Lower lobe of right lung (tissue), 2 donors: ENCODE measurements around the gene OR9A4. TPM values are rescaled to one million over a fixed set of nuclear protein-coding genes. Genes with fewer than 3 reads are reported as not detected.

ENCODE experiments used
- ATAC-seq, 2 donors: fragments of 200-7000 bp; cut with Tn5 transposase; one replicate each; pipeline ENCODE4 v1.9.1; 2020 to 2022; ENCODE audit warnings: mild to moderate bottlenecking in 2 of 2, moderate library complexity in 2 of 2
- DNase-seq: peaks from one replicate; pipeline ENCODE4 v3.0.0-alpha.2; 2020
- H3K27ac ChIP-seq: fragments of 200-600 bp; one replicate; pipeline ENCODE4 v1.8.0; 2022
- H3K27me3 ChIP-seq: fragments of 200-600 bp; one replicate; pipeline ENCODE4 v1.8.0; 2022; ENCODE audit warnings: low read depth
- H3K36me3 ChIP-seq: fragments of 200-600 bp; one replicate; pipeline ENCODE4 v1.8.0; 2022; ENCODE audit warnings: mild to moderate bottlenecking
- H3K4me1 ChIP-seq: fragments of 200-600 bp; one replicate; pipeline ENCODE4 v1.8.0; 2022
- H3K4me3 ChIP-seq: fragments of 200-600 bp; one replicate; pipeline ENCODE4 v1.8.0; 2022; ENCODE audit warnings: mild to moderate bottlenecking
- H3K9me3 ChIP-seq: fragments of 200-600 bp; one replicate; pipeline ENCODE4 v1.8.0; 2022
- CTCF ChIP-seq: fragments of 200-600 bp; IDR thresholded peaks from one replicate; pipeline ENCODE4 v1.8.0; 2022; ENCODE audit warnings: antibody characterized with exemption, mild to moderate bottlenecking
- intact Hi-C: fragments of 100-400 bp; cut with DNase I; formaldehyde crosslinking; loops from one replicate; pipeline ENCODE4 v1.11.0; 2022
- total RNA-seq: library from RNA; stranded (reverse); fragmentation: NEBNext Ultra II Directional; extraction: Animal tissue kit (Norgen Biotek cat#: 25700); gene quantifications from one replicate; pipeline ENCODE4 v1.2.1, GENCODE V29; 2021
- donor health status: DM: no; HTN: yes; CAD: no; lungs with severe emphysema.

OR9A4 gene
- total RNA-seq, 1 donor from 2014 or later: not detected

- H3K4me1 ChIP-seq: no peaks in the 10 kb centered on the region
- no peak overlapping the region for H3K27ac ChIP-seq
- no peak for TF ChIP-seq CTCF
- no peaks in the 10 kb centered on the region for H3K27me3 ChIP-seq
- H3K9me3 ChIP-seq: peaks cover 9% of the 10 kb centered on the region
- intact Hi-C loops: no loop called here
- ATAC-seq (peak; percentile 39 to 67), DNase-seq (no peak)
- no peak overlapping the region for H3K4me3 ChIP-seq
- no peaks in the 10 kb centered on the region for H3K36me3 ChIP-seq
Observed at GRCh38 chr7:141944811-141945210, 28.6 kb downstream of the OR9A4 start.

GRCh38 chr7:141945356-141945755, 29.2 kb downstream of the OR9A4 start:
- Histone ChIP-seq H3K36me3 (no peaks in the 10 kb centered on the region), H3K27ac (no peak overlapping the region), H3K27me3 (no peaks in the 10 kb centered on the region), H3K4me1 (no peaks in the 10 kb centered on the region), H3K9me3 (peaks cover 9% of the 10 kb centered on the region), H3K4me3 (no peak overlapping the region)
- intact Hi-C loops: no loop called here
- DNase-seq (no peak), ATAC-seq (peak; percentile 83)
- TF ChIP-seq CTCF: no peak

- no peak for TF ChIP-seq CTCF
- Histone ChIP-seq H3K36me3 (no peaks in the 10 kb centered on the region), H3K27ac (no peak within 1 kb of the TSS), H3K27me3 (no peaks in the 10 kb centered on the region), H3K4me1 (no peaks in the 10 kb centered on the region), H3K9me3 (no peaks in the 10 kb centered on the region), H3K4me3 (no peak within 1 kb of the TSS)
- no peak for DNase-seq
- ATAC-seq: peak; percentile 24 to 41
- intact Hi-C loops: no loop called here
Observed at GRCh38 chr7:141946796-141947195, 30.6 kb downstream of the OR9A4 start, which contains the start of gene CLEC5A. CLEC5A (minus strand) TSS chr7:141946974; CDS start chr7:141946292, 682 bp downstream.

- no peak overlapping the region for H3K27ac ChIP-seq
- TF ChIP-seq CTCF: no peak
- no peaks in the 10 kb centered on the region for H3K4me1 ChIP-seq
- no peak overlapping the region for H3K4me3 ChIP-seq
- ATAC-seq (no peak), DNase-seq (no peak)
- H3K27me3 ChIP-seq: no peaks in the 10 kb centered on the region
- no peaks in the 10 kb centered on the region for H3K9me3 ChIP-seq
- H3K36me3 ChIP-seq: no peaks in the 10 kb centered on the region
- intact Hi-C loops: no loop called here
Observed at GRCh38 chr7:141949021-141949420, 32.8 kb downstream of the OR9A4 start.

- ATAC-seq (no peak), DNase-seq (no peak)
- H3K36me3 ChIP-seq: no peaks in the 10 kb centered on the region
- no peak for TF ChIP-seq CTCF
- H3K27me3 ChIP-seq: no peaks in the 10 kb centered on the region
- H3K9me3 ChIP-seq: no peaks in the 10 kb centered on the region
- intact Hi-C loops: no loop called here
- no peaks in the 10 kb centered on the region for H3K4me1 ChIP-seq
- H3K4me3 ChIP-seq: no peak overlapping the region
- H3K27ac ChIP-seq: no peak overlapping the region
Observed at GRCh38 chr7:141949451-141949850, 33.3 kb downstream of the OR9A4 start.

- no peaks in the 10 kb centered on the region for H3K36me3 ChIP-seq
- H3K27ac ChIP-seq: no peak overlapping the region
- ATAC-seq (no peak), DNase-seq (no peak)
- H3K27me3 ChIP-seq: no peaks in the 10 kb centered on the region
- TF ChIP-seq CTCF: no peak
- intact Hi-C loops: no loop called here
- no peak overlapping the region for H3K4me3 ChIP-seq
- H3K9me3 ChIP-seq: no peaks in the 10 kb centered on the region
- no peaks in the 10 kb centered on the region for H3K4me1 ChIP-seq
Observed at GRCh38 chr7:141949911-141950310, 33.7 kb downstream of the OR9A4 start.
